Smooth muscle cell (in vitro differentiated cells): ENCODE measurements around the gene FKBP9. TPM values are rescaled to one million over a fixed set of nuclear protein-coding genes. Genes with fewer than 3 reads are reported as not detected.
"Not testable (repeated sequence)": the region's sequence is repeated elsewhere in the genome, so short reads cannot be mapped to it uniquely, and the experiment has no call there.

Experiments used
- DNase-seq: peaks from one replicate; lab custom pipeline; 2025; ENCODE audit not compliant: unreplicated experiment; lab: John Stamatoyannopoulos, UW
- H2AFZ ChIP-seq: fragments of 200-600 bp; sonication (generic); 2 replicates; pipeline ENCODE4 v1.6.0; 2016; ENCODE audit warnings: antibody characterized with exemption, low read depth, mild to moderate bottlenecking
- H3F3A ChIP-seq: fragments of 200-600 bp; sonication (generic); 2 replicates; pipeline ENCODE4 v1.6.0; 2017; ENCODE audit warnings: antibody characterized with exemption, low read depth
- H3K27ac ChIP-seq: fragments of 200-600 bp; sonication (generic); 2 replicates; pipeline ENCODE4 v1.5.1; 2016; ENCODE audit warnings: low read depth, mild to moderate bottlenecking
- H3K27me3 ChIP-seq: fragments of 200-600 bp; sonication (generic); 2 replicates; pipeline ENCODE4 v1.6.1; 2016; ENCODE audit warnings: low read depth, mild to moderate bottlenecking
- H3K36me3 ChIP-seq: fragments of 200-600 bp; sonication (generic); 2 replicates; pipeline ENCODE4 v1.5.1; 2016; ENCODE audit warnings: low read depth
- H3K4me1 ChIP-seq: fragments of 200-600 bp; sonication (generic); 2 replicates; pipeline ENCODE4 v1.5.1; 2016; ENCODE audit warnings: low read depth
- H3K4me2 ChIP-seq: fragments of 200-600 bp; sonication (generic); 2 replicates; pipeline ENCODE4 v1.6.0; 2016; ENCODE audit warnings: mild to moderate bottlenecking
- H3K4me3 ChIP-seq: fragments of 200-600 bp; sonication (generic); 2 replicates; pipeline ENCODE4 v1.5.1; 2016; ENCODE audit warnings: mild to moderate bottlenecking
- H3K79me2 ChIP-seq: fragments of 200-600 bp; sonication (generic); 2 replicates; pipeline ENCODE4 v1.6.0; 2016; ENCODE audit warnings: low read depth, mild to moderate bottlenecking
- H3K9ac ChIP-seq: fragments of 200-600 bp; sonication (generic); 2 replicates; pipeline ENCODE4 v1.6.0; 2016; ENCODE audit warnings: low read depth
- H3K9me3 ChIP-seq: fragments of 200-600 bp; sonication (generic); replicated peaks from 2 replicates; pipeline ENCODE4 v1.5.1; 2016; ENCODE audit warnings: low read depth
- H4K20me1 ChIP-seq: fragments of 200-600 bp; sonication (generic); 2 replicates; pipeline ENCODE4 v1.6.0; 2016; ENCODE audit warnings: low read depth
- WGBS: methylation state at CpG from one replicate; pipeline ENCODE4 v1.1.7; 2016; ENCODE audit warnings: low lambda C conversion rate; 5-methylcytosine and 5-hydroxymethylcytosine counted together
- polyA plus RNA-seq: library from polyadenylated mRNA; unstranded; fragments of >200 nt; fragmentation: Nextera tagmentation; extraction: Ambion mirVana; gene quantifications from 2 replicates; pipeline ENCODE4 v1.2.1, GENCODE V29; 2016
- total RNA-seq: library from RNA; depleted of rRNA; stranded (reverse); fragments of >200 nt; gene quantifications from 2 replicates; pipeline ENCODE4 v1.2.3, GENCODE V29; 2014

FKBP9 gene
- total and polyA plus RNA-seq, 2 experiments from 2014 or later = 99.0 to 130 TPM

DNA sequence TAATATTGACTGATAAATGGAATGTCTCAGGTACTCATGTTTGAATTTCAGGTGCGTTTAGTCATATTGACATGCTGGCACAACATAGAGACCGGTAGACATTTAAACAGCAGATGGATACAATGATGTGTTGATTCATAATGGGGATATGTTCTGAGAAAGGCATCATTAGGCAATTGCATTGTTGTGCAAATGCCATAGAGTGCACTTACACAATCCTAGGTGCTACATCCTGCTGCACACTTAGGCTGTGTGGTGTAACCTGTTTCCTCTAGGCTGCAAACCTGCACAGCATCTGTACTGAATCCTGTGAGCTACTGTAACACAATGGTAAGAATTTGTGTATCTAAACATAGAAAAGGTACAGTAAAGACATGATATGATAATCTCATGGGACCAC, 19.9 kb downstream of the FKBP9 start:
- H3K4me1 ChIP-seq, H3K9me3 ChIP-seq, DNase-seq, H3K27ac ChIP-seq, H3K79me2 ChIP-seq, H3K4me2 ChIP-seq, H3K9ac ChIP-seq, H2AFZ ChIP-seq, H3K4me3 ChIP-seq, H4K20me1 ChIP-seq, H3K36me3 ChIP-seq, H3K27me3 ChIP-seq, H3F3A ChIP-seq: not testable (repeated sequence)
- 93% methylated on average over 2 of the region's 2 CpGs for WGBS

DNA sequence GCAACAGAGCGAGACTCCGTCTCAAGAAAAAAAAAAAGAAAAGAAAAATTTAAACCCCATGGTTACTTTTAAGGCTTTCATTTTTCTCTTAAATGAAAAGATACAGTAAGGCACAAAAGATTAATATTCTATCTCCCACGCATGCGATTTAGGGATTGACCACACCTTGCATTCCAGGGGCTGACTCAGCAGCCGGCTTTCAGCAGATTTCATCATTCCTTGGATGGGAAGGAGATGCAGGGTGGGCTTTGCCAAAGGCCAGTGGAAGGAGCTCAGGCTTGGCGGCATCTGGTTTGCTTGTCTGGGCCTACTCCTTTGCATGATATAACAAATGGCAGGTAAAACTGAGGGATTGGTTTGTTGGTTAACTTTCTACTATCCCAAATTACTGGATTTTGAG, 22.0 kb downstream of the FKBP9 start:
- H3K4me3 ChIP-seq, H4K20me1 ChIP-seq, H3K36me3 ChIP-seq, H3K79me2 ChIP-seq, H3K9me3 ChIP-seq, H3K9ac ChIP-seq, DNase-seq, H2AFZ ChIP-seq, H3K27me3 ChIP-seq, H3K4me1 ChIP-seq, H3F3A ChIP-seq: not testable (repeated sequence)
- WGBS = 73% methylated on average over 6 of the region's 6 CpGs
- Histone ChIP-seq H3K4me2 (peak overlapping the region; percentile 6), H3K27ac (peak overlapping the region; percentile 60)

DNA sequence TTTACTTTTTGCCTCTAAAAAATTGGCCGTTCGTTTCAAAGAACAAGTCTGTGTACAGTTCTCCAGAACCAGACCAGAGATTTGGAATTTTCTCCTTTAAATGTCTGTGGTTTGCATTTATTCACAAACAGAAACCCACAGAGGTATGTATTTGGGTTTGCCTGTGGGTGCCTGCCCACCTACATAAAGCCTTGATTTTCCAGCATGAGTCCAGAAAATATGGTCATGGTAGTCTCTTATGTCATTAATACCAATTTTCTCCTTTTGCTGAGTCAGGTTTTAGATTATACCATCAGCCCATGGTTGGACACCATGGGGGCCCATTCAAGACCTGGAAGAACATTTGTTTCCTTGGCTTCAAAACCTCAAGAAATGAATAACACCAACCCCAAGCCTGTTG, 22.7 kb downstream of the FKBP9 start:
- DNase-seq, H3K27me3 ChIP-seq, H3K79me2 ChIP-seq, H3K4me3 ChIP-seq, H3K36me3 ChIP-seq, H3K4me2 ChIP-seq, H3K4me1 ChIP-seq, H3K9ac ChIP-seq, H3K9me3 ChIP-seq, H3F3A ChIP-seq, H4K20me1 ChIP-seq, H2AFZ ChIP-seq: not testable (repeated sequence)
- WGBS = 40% methylated on average over 2 of the region's 2 CpGs
- peak overlapping the region; percentile 60 for H3K27ac ChIP-seq

DNA sequence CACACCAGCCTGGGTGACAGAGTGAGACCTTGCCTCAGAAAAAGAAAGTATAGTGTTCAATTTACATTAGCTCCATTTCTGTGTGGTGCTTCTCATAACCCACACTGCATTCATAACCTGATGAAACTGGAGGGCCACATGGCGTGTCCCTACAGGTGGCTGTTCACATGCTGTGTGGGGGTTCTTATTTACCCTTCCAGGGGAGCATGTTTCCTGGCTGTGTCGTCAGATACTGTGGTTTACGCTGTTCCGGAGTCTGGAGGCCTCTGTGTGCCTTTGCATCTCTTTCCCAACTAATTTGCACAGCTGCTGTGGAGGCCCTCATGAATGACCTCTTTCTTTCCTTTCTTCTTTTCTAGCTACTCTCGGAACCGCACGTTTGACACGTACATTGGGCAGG, 30.9 kb downstream of the FKBP9 start:
- H3K9me3 ChIP-seq, H2AFZ ChIP-seq, H3F3A ChIP-seq, H4K20me1 ChIP-seq, H3K4me2 ChIP-seq, H3K4me3 ChIP-seq, H3K27me3 ChIP-seq, H3K36me3 ChIP-seq, H3K79me2 ChIP-seq, DNase-seq, H3K9ac ChIP-seq, H3K4me1 ChIP-seq, H3K27ac ChIP-seq: not testable (repeated sequence)
- 95% methylated on average over 8 of the region's 8 CpGs for WGBS

DNA sequence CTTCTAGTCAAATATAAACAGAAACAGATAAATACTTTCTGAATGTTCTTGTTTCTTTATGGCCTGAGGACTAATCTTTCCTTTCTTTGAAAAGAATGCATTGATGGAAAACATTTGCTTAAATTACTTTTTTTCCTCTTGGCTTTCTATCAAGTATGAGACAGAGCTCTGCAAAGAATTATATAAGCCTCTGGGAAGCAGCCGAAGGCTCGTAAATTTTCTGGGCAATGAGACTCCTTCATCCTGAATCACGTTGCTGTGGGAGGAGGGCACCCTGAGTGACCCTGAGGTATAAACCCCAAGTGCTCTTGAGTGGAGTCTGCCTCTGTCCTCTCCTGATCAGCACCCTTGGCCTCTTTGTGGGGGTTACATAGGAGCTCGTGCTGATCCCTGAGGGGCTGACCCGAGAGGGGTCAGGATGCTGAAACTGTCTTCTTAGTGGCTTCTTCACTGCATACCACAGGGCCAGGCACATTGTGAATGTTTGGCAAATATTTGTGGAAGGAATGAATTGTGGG, 33.9 kb downstream of the FKBP9 start:
- Histone ChIP-seq H3K27ac (peak overlapping the region; percentile 33), H3K4me2 (peak overlapping the region; percentile 21)
- H3F3A ChIP-seq, DNase-seq, H3K4me1 ChIP-seq, H3K4me3 ChIP-seq, H2AFZ ChIP-seq, H4K20me1 ChIP-seq, H3K9ac ChIP-seq, H3K79me2 ChIP-seq, H3K27me3 ChIP-seq, H3K9me3 ChIP-seq, H3K36me3 ChIP-seq: not testable (repeated sequence)
- 35% methylated on average over 5 of the region's 5 CpGs for WGBS

DNA sequence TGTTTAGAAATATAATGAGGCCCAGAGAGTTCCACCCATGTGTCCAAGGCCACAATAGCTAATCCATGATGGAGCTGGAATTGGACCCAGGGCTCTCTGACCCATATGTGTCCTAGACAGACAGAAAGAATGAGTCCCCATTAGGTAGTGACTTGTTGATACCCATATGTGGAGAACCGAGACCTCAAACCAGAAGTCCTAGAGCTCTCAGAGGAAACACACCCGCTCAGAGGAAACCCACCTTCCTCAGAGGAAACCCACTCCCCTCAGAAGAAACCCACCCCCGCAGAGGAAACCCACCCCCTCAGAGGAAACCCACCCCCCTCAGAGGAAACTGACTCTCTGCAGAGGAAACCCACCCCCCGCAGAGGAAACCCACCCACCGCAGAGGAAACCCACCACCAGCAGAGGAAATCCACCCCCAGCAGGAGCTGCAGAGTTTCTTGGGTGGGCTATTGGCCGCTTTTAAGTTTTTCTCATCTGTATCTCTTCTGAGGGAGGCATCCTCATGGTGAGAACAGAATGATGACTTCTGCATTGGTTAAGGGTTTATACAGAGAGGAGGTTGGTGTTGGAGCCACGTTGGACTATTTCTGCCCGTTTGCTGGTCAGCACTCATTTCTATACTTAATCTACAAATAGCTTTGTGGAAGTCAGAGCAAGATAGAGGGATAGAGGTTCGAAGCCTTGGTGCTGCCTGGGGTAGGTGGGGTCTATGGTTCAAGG, 34.9 kb downstream of the FKBP9 start:
- DNase-seq, H2AFZ ChIP-seq, H3K4me3 ChIP-seq, H3K36me3 ChIP-seq, H3K9ac ChIP-seq, H3K9me3 ChIP-seq, H3K79me2 ChIP-seq, H3K4me2 ChIP-seq, H3K4me1 ChIP-seq, H3F3A ChIP-seq, H3K27ac ChIP-seq, H3K27me3 ChIP-seq, H4K20me1 ChIP-seq: not testable (repeated sequence)
- WGBS = 95% methylated on average over 8 of the region's 9 CpGs

DNA sequence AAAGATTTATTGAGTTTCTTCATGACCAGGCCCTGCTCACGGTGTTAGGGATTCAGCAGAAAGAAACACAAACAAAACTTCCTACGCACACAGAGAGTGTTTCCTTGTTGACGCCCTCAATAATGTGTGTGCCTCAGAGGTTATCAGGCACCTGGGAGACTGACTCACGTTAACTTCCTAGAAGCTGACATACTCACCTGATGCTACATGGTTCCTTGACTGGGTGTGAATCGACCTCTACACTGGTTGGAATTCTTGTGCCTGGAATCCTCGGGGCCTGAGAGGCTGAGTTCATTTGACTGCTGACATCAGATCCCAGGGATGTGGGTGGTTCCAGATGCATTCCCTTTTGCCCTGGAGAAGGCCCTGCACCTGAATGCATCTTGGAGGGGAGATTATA, 35.5 kb downstream of the FKBP9 start:
- H3K4me1 ChIP-seq, H3K9ac ChIP-seq, H3K79me2 ChIP-seq, H3K4me3 ChIP-seq, DNase-seq, H3F3A ChIP-seq, H3K36me3 ChIP-seq, H3K27me3 ChIP-seq, H3K27ac ChIP-seq, H3K9me3 ChIP-seq, H3K4me2 ChIP-seq, H2AFZ ChIP-seq, H4K20me1 ChIP-seq: not testable (repeated sequence)
- WGBS = 71% methylated on average over 6 of the region's 6 CpGs

DNA sequence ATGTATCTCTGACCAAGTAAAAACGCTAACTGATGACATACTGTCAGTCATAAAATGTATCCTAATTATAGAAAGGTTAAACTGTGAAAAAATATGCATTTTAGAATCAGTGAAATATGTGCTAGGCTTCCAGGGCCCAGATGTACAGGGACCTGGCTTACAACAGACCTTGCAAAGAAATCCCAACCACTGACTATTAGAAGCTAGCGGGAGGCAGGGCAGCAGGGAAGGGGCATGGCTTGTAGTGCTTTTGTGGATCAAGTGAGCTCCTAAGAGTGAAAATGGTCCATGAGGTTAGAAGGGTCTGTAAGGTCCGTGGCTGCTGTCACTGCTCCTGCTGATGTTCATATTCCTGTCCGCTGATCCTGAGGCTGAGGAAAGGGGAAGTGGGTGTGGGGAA, 40.7 kb downstream of the FKBP9 start:
- Histone ChIP-seq H3K27ac (peak overlapping the region; percentile 56), H3K4me3 (peak overlapping the region; percentile 16), H3K4me2 (peak overlapping the region; percentile 48)
- H3K79me2 ChIP-seq, H2AFZ ChIP-seq, H3K9me3 ChIP-seq, DNase-seq, H4K20me1 ChIP-seq, H3F3A ChIP-seq, H3K9ac ChIP-seq, H3K36me3 ChIP-seq, H3K4me1 ChIP-seq, H3K27me3 ChIP-seq: not testable (repeated sequence)
- WGBS = 52% methylated on average over 3 of the region's 4 CpGs
